NCI-H526 (cell line): ENCODE results near the gene SUSD4.

Experiments used
- DNase-seq, 2 experiments: peaks; one replicate each; lab custom pipeline; 2025; lab: John Stamatoyannopoulos, UW

SUSD4 gene

GRCh38 chr1:223211323-223211985 lies 152.5 kb downstream of the SUSD4 start:
- no peak for DNase-seq

DNA sequence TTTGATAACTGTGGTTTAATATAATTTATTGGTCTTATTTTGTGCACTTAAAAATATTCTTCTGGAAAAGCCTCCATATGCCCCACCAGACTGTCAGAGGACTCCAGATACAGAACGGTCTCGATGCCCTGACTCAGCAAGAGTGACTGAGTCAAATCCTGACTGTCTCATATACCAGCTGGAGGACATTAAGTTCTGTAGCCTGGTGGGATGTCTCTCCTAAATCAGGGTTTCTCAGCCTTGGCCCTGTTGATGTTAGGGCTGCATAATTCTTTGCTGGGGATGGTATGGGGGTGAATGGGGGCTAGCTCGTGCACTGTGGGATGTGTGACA lies 153.2 kb downstream of the SUSD4 start:
- DNase-seq: no peak

DNA sequence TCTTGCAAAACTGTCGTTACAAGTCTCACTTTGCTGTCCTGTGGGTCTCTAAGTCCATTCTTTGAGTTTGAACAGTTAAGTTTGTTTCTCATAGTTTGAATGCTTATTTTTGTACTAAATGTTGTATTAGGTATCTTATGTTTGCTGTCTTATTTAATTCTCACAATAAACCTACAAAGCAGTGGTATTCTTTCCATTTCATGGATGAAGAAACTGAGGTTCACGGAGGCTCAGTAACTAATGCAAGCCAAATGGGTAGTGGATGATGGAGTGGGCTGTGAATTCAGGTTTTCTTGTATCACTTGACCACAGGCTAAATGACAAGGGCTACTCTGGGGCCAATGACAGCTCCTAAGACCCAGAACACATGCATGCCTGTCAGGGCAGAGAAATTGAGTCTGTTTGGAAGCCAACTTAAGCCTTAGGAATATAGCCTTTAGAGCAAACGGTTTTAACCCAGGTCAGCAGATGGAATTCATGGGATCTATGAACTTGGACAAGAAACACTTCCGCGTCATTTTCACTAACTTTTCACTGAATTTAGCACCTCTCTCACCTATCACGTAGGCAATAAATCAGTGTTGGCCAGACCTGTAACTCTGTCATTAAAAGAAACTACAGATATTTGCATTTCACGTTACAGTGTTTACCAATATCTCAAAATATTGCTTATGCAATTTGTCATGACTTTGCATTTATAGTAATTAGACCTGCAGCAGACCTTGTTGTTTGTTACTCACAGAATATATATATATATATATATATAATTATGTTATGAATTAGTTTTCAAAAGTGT lies 153.8 kb downstream of the SUSD4 start:
- no peak for DNase-seq

- no peak for DNase-seq
Observed at GRCh38 chr1:223209293-223209898, 154.6 kb downstream of the SUSD4 start.

DNA sequence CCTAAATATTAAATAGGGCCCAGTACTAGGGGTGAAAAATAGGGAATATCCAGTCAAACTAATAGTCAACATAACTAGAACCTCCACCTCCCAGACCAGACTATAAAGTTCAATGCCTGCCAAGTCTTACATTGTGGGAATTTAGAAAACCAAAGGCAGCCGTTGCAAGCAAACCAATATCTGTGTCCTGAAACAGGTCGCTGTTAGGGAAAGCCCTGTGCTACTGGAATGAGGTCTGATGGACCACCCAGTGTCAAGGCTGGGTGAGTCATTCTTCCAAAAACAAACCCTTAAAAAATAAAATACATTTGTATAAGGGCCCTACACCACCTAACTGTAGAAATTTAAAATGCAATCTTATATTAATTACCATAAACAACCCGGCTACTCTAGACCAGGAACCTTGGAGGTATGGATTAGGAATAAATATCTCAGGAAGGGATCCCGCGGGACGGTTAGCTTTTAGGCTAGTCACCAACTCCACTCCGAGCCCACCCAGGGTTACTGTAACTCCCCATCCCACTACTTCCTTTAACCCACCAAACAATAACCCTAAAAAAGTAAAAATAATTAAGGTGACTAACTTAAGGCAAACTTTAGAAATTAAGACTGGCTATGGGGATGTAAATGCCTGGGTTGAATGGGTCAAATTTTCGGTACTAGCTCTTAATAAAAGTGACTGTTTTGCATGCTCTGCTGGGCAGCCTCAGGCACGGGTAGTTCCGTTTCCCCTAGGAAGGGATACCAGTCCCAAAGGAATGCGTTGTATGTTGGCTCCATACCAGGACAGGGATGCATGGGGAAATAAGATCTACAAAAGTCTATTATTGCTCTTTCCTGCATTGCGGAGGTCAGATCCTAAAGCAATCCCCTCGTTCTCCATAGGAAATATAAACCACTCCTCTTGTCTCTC lies 155.6 kb downstream of the SUSD4 start:
- DNase-seq: no peak

DNA sequence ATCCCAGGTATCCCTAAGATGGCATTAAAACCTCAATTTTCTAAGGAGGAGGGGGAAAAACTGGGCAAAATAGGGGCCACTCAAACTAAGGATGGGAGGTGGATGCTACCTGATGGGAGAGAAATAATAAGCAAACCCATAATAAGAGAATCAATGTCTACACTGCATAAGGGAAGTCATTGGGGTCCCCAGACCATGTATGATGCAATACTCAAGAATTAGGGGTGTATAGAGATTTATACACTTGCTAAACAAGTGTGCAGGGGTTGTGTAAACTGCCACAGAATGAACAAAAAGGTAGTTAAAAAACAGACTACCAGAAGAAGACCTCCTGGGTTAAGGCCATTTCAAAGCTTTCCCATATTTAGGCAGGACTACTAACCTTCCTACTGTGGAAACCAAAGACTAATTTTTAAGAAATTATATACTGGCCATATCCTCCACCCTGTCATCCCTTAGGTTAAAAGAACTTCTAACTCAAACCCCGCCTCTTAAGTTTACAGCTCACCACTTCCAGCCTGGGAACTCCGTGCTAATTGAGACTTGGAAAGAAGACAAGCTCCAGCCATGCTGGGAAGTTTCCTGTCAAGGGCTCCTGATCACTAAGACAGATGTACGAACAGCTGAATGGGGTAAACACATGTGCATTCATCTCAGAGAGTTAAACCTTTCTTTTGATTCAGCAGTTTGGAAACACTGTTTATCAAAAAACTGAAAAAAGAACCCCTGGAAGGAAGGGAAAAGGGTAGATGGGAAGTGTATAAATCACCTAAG lies 156.5 kb downstream of the SUSD4 start:
- no peak for DNase-seq

DNA sequence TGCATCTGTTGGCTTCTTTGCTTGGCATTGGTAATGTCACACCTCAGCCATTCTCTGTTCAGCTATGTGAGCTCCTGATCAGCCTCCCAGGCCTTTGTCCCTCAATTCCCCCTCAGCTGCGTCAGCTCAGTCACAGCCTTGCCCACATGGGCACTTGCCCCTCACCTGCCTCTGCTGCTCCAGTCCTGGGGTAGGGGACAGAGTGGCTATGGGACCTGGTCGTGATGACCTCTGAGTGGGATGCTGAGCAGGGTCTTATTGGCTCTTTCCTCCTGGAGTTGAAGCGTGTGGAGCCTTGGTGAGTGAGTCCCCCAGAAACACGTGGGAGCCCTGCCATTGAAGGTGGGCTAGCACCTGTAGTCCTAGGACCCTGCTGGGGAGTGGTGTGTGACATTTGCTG lies 159.6 kb downstream of the SUSD4 start:
- DNase-seq: no peak

DNA sequence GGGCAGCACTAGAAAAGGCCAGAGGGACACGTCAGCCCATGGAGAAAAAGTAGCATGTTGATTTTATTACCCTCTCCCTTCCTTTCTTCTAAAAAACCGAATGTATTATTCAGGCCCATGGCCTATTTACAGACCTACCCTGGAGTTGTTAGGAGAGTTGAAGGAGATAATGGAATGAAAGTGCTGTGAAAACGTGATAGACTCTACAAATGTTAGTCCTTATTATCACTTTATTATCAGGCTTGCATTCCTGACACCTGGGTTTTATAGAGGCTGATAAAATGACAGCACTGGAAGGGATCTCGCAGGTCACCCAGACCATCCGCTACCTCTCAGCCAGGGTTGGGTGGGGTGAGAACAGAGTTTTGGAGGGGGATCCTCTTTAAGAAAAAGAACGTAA lies 160.3 kb downstream of the SUSD4 start:
- DNase-seq: no peak

DNA sequence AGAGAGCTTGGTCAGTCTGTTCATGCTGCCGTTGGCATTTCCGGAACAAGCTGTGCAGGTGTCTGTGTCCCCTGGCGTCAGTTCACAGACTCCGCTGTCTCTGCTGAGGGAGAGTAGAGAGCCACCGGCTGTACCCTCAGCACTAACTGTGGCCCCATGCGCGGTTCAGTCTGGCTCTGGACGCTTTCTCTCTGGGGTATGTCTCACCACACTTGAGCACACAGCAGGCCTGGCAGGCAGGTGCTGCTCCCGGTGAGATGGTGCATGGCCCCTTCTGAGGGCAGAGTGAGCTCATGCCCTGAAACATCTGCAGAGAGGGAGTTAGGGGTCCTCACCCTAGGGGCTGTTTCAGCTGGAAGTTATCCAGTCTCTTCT lies 161.0 kb downstream of the SUSD4 start:
- DNase-seq: no peak

GRCh38 chr1:223202376-223203033 lies 161.5 kb downstream of the SUSD4 start:
- no peak for DNase-seq

DNA sequence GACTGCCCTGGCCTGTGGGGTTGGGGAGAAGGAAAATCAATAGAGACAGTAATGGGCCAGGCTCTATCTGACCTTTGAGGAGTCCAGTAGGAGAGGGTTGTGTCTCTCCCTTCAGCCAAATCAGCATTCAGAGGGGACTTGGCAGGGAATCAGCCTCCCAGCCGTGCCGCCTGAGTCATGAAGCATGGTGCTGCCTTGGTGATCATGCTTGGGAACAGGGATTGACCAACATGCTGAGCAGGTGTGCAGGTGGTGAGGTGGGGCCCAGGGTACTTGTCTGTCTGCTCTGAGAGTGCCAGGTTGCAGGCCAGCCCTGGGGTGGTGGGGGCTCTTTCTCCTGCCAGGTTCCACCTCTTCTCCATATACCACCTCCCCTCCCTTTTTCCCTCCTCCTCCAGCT lies 162.0 kb downstream of the SUSD4 start:
- DNase-seq: no peak

DNA sequence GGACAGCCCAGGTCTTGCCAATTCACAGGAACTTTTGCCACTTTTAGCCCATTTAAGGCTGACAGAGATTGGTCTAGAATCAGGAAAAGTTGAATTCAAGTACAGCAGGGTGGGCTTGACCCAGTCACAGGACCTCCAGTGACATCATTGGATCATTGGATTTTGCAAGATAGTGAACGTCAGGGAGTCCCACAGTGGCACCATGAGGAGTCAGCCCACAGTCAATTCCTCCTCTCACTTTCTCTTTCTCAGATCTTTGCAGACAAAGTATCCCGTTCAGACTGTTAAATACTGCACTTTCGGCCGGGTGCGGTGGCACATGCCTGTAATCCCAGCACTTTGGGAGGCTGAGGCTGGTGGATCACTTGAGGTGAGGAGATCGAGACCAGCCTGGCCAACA lies 163.1 kb downstream of the SUSD4 start:
- DNase-seq: no peak

- no peak for DNase-seq
Observed at GRCh38 chr1:223199094-223199647, 164.8 kb downstream of the SUSD4 start.

- DNase-seq: no peak
Observed at GRCh38 chr1:223198628-223198965, 165.4 kb downstream of the SUSD4 start.

DNA sequence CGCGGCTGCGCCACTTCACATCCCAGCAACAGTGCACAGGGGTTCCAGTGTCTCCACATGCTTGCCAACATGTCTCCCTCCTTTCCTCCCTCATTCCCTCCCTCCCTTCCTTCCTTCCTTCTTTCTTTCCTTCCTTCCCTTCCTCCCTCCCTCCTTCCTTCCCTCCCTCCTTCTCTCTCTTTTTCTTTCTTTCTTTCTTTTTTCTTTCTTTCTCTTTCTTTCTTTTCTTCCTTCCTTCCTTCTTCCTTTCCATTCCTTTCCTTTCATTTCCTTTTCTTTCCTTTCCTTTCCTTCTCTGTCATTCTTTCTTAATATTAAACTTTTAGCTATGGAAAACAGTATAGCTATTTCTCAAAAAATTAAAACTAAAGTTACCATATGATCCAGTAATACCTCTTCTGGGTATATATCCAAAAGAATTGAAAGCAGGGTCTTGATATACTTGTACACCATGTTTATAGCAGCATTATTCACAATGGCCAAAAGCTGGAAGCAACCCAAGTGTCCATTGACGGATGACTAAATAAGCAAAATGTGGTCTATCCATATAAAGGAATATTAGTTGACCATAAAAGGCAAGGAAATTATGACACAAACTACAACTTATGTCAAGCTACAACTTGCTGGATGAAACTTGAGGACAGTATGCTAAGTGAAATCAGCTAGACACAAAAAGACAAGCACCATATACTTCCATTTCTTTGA lies 165.9 kb downstream of the SUSD4 start:
- no peak for DNase-seq

- DNase-seq: no peak
Observed at GRCh38 chr1:223189903-223190724, 173.9 kb downstream of the SUSD4 start.

DNA sequence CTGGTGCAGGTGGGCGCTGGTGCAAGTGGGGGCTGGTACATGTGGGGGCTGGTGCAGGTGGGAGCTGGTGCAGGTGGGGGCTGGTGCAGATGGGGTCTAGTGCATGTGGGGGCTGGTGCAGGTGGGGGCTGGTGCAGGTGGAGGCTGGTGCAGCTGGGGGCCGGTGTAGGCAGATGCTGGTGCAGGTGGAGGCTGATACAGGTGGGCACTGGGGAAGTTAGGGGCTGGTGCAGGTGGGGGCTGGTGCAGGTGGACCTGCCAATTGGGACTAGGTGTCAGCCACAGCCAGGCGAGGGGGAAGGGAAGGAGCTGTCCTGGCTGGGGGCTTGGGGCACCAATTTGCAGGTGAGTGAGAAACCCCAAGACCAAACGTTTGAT lies 174.5 kb downstream of the SUSD4 start:
- DNase-seq: no peak

DNA sequence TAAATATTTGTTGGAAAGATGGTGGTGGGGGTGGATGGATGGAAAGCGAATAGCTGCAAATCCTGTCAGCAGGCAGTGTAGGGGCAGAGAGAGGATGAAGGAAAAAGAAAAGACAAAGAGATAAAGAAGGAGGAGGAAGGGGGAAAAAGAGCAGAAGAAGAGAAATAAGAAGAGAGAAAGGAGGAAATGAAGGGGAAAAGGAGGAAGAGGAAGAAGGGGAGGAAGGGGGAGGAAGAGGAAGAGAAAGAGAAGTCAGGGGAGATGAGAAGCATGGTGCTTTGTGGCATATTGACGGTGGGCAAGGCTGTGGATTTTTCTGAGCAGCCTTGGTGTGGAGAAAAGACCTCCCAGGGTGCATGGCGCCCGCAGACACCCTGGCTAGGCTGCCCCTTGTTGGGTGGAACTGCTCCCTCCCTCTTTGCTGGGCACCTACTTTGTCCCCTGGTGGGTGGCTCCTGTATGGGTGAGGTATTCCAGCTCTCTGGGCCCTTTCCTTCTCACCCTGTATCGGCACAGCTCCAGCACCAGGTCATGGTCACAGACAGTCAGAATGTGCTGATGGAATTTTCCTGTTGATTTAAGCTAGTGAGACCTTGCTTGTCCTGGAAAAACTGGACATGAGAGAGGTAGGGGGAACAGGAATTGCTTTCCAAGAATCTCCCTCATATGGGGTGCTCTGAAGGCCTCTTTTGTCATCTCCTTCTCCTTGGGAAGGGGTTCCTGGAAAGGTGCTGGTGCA lies 175.2 kb downstream of the SUSD4 start:
- no peak for DNase-seq

- no peak for DNase-seq
Observed at GRCh38 chr1:223186800-223187199, 177.2 kb downstream of the SUSD4 start.
